OCI-LY1 (cell line): ENCODE measurements around the gene TNS3.

Source experiments
- H2AFZ ChIP-seq: fragments of 200-600 bp; sonication (generic), shearing (Covaris generic); 2 replicates; pipeline ENCODE4 v1.6.0; 2014; ENCODE audit warnings: antibody characterized with exemption, mild to moderate bottlenecking, low read length
- H3F3A ChIP-seq: fragments of 200-600 bp; sonication (generic), shearing (Covaris generic); 2 replicates; pipeline ENCODE4 v1.6.0; 2014; ENCODE audit warnings: mild to moderate bottlenecking, antibody characterized with exemption, low read length, moderate library complexity; ENCODE audit not compliant: insufficient read depth
- H3K27ac ChIP-seq: fragments of 200-600 bp; sonication (generic); 2 replicates; pipeline ENCODE4 v1.5.1; 2014; ENCODE audit warnings: low read length, mixed run types, mild to moderate bottlenecking, low read depth; ENCODE audit not compliant: poor library complexity, severe bottlenecking
- H3K27me3 ChIP-seq: fragments of 200-600 bp; sonication (generic); 2 replicates; pipeline ENCODE4 v1.6.0; 2014; ENCODE audit warnings: antibody characterized with exemption, mild to moderate bottlenecking, low read length, moderate library complexity; ENCODE audit not compliant: insufficient read depth
- H3K36me3 ChIP-seq: fragments of 200-600 bp; sonication (generic); 2 replicates; pipeline ENCODE4 v1.6.1; 2014; ENCODE audit warnings: mild to moderate bottlenecking, antibody characterized with exemption, low read length, moderate library complexity, mixed read lengths; ENCODE audit not compliant: insufficient read depth
- H3K4me1 ChIP-seq: fragments of 200-600 bp; sonication (generic); 2 replicates; pipeline ENCODE4 v1.5.1; 2014; ENCODE audit warnings: mild to moderate bottlenecking, low read length, moderate library complexity; ENCODE audit not compliant: insufficient read depth, severe bottlenecking
- H3K4me2 ChIP-seq: fragments of 200-600 bp; sonication (generic), shearing (Covaris generic); 2 replicates; pipeline ENCODE4 v1.6.1; 2014; ENCODE audit warnings: low read length
- H3K4me3 ChIP-seq: fragments of 200-600 bp; sonication (generic); 2 replicates; pipeline ENCODE4 v1.5.1; 2014; ENCODE audit warnings: low read length, low read depth, mild to moderate bottlenecking, mixed read lengths; ENCODE audit not compliant: poor library complexity, severe bottlenecking
- H3K79me2 ChIP-seq: fragments of 200-600 bp; shearing (Covaris generic); 2 replicates; pipeline ENCODE4 v1.6.1; 2016; ENCODE audit warnings: mixed run types, low read length, mixed read lengths; ENCODE audit not compliant: insufficient read depth
- H3K9ac ChIP-seq: fragments of 200-600 bp; sonication (generic), shearing (Covaris generic); 2 replicates; pipeline ENCODE4 v1.6.1; 2014; ENCODE audit warnings: mild to moderate bottlenecking, low read length, mixed read lengths
- H3K9me2 ChIP-seq: fragments of 200-600 bp; sonication (generic), shearing (Covaris generic); 2 replicates; pipeline ENCODE4 v1.6.1; 2014; ENCODE audit warnings: low read depth, mild to moderate bottlenecking, low read length, mixed read lengths
- H3K9me3 ChIP-seq: fragments of 200-600 bp; shearing (Covaris generic); 2 replicates; pipeline ENCODE4 v1.6.1; 2014; ENCODE audit warnings: low read length, mixed read lengths
- H4K20me1 ChIP-seq: fragments of 200-600 bp; sonication (generic), shearing (Covaris generic); 2 replicates; pipeline ENCODE4 v1.6.0; 2016; ENCODE audit warnings: mild to moderate bottlenecking, low read length; ENCODE audit not compliant: insufficient read depth
- CTCF ChIP-seq: fragments of 200-600 bp; sonication (generic), shearing (Covaris generic); IDR thresholded peaks from 2 replicates; pipeline ENCODE4 v1.5.1; 2017; ENCODE audit warnings: mild to moderate bottlenecking, antibody characterized with exemption, low read length, moderate library complexity, mixed read lengths
- EZH2 ChIP-seq: fragments of 200-600 bp; sonication (generic), shearing (Covaris generic); IDR thresholded peaks from 2 replicates; pipeline ENCODE4 v1.8.0; 2017; ENCODE audit warnings: borderline replicate concordance, mixed run types, mild to moderate bottlenecking, antibody characterized with exemption, low read length, moderate library complexity, mixed read lengths

TNS3 gene

GRCh38 chr7:47505312-47506007, 76.5 kb downstream of the TNS3 start:
- no peak overlapping the region for H3K4me3 ChIP-seq
- no peaks in the 10 kb centered on the region for H3K9me2 ChIP-seq
- peaks cover 62% of the 10 kb centered on the region; the same call in 1 of the 2 replicates for H3K36me3 ChIP-seq
- no peak overlapping the region for H2AFZ ChIP-seq
- H3K4me2 ChIP-seq, result no peak overlapping the region
- no peaks in the 10 kb centered on the region for H3K9me3 ChIP-seq
- TF ChIP-seq CTCF (no peak), EZH2 (no peak)
- no peaks in the 10 kb centered on the region for H3K27me3 ChIP-seq
- H3K27ac ChIP-seq, result no peak overlapping the region
- H4K20me1 ChIP-seq, result no peaks in the 10 kb centered on the region
- no peaks in the 10 kb centered on the region for H3K79me2 ChIP-seq
- H3K4me1 ChIP-seq, result peaks cover 32% of the 10 kb centered on the region
- H3F3A ChIP-seq, result no peaks in the 10 kb centered on the region
- H3K9ac ChIP-seq, result no peak overlapping the region

GRCh38 chr7:47504551-47505311, 77.2 kb downstream of the TNS3 start:
- Histone ChIP-seq H3K9me3 (no peaks in the 10 kb centered on the region), H3K79me2 (no peaks in the 10 kb centered on the region), H3K27ac (no peak overlapping the region), H3K9ac (no peak overlapping the region), H3F3A (no peaks in the 10 kb centered on the region), H3K9me2 (no peaks in the 10 kb centered on the region), H2AFZ (no peak overlapping the region), H4K20me1 (no peaks in the 10 kb centered on the region), H3K36me3 (peaks cover 59% of the 10 kb centered on the region; the same call in 1 of the 2 replicates), H3K4me3 (no peak overlapping the region), H3K4me1 (peaks cover 39% of the 10 kb centered on the region), H3K4me2 (no peak overlapping the region), H3K27me3 (no peaks in the 10 kb centered on the region)
- TF ChIP-seq CTCF (no peak), EZH2 (no peak)

- Histone ChIP-seq H3K36me3 (peaks cover 50% of the 10 kb centered on the region; the same call in 1 of the 2 replicates), H3K27me3 (no peaks in the 10 kb centered on the region), H3K27ac (peak overlapping the region; percentile 82), H2AFZ (no peak overlapping the region), H3K9me3 (no peaks in the 10 kb centered on the region), H3K79me2 (no peaks in the 10 kb centered on the region; the same call in 1 of the 2 replicates), H3K4me2 (no peak overlapping the region), H3K4me3 (no peak overlapping the region), H3F3A (no peaks in the 10 kb centered on the region), H3K9ac (no peak overlapping the region), H3K4me1 (peaks cover 53% of the 10 kb centered on the region), H4K20me1 (no peaks in the 10 kb centered on the region), H3K9me2 (no peaks in the 10 kb centered on the region)
- no peak for TF ChIP-seq EZH2
- TF ChIP-seq CTCF, result no peak
Measured at GRCh38 chr7:47503281-47503680, 78.6 kb downstream of the TNS3 start.
